HG03095 (cell line): ENCODE data around the gene LTB.

Experiments used
- ATAC-seq: cut with Tn5 transposase; IDR thresholded peaks from one replicate; pipeline ENCODE4 v1.9.1; 2021; ENCODE audit warnings: moderate library complexity; ENCODE audit not compliant: unreplicated experiment

LTB gene, protein sequence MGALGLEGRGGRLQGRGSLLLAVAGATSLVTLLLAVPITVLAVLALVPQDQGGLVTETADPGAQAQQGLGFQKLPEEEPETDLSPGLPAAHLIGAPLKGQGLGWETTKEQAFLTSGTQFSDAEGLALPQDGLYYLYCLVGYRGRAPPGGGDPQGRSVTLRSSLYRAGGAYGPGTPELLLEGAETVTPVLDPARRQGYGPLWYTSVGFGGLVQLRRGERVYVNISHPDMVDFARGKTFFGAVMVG

GRCh38 chr6:31582230-31582643, at the start of gene LTB:
Gene LTB (minus strand): TSS chr6:31582424. CDS start chr6:31582417, 7 bp downstream.
- no peak for ATAC-seq

DNA sequence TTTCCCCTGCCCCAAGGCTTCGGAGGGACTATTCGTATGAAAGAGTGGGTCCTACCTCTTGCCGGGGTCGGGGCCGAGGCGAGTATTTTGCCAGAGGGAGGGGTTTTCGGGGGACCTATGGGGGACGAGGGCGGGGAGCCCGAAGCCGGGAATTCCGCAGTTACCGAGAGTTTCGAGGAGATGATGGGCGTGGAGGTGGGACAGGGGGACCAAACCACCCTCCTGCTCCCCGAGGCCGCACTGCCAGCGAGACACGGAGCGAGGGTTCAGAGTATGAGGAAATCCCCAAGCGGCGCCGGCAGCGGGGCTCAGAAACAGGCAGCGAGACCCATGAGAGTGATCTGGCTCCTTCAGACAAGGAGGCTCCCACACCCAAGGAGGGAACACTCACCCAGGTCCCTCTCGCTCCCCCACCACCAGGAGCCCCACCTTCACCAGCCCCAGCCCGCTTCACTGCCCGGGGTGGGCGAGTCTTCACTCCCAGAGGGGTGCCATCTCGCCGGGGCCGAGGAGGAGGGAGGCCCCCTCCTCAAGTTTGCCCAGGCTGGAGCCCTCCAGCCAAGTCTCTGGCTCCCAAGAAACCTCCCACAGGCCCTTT, 49.6 kb upstream of the LTB start:
- no peak for ATAC-seq

GRCh38 chr6:31631209-31631608, 49.0 kb upstream of the LTB start:
- ATAC-seq: no peak

DNA sequence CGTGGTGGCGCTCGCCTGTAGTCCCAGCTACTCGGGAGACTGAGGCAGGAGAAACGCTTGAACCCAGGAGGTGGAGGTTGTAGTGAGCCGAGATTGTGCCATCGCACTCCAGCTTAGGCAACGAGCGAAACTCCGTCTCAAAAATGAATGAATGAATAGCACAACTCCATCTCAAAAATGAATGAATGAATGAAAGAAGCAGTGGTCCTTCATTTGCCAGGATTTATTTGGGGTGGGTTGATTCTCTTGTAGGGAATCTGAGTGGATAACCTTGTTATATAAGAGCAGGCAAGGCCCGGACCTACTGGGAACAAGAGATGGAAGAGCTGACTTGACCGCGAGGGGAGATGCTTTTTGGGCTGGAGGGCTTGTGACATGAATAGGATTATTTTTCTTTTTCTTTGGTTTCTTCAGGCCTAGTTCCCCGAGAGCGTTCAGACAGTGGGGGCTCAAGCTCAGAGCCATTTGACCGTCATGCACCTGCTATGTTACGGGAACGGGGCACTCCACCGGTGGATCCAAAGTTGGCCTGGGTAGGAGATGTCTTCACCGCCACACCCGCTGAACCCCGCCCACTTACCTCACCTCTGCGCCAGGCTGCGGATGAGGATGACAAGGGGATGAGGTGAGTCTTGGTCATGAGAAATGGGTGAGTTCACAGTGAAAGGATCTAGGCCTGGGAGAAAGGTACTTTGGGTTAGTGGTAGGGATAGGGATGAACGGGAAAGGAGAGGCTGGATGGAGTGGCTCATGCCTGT, 48.1 kb upstream of the LTB start:
- ATAC-seq: no peak

- no peak for ATAC-seq
Observed at GRCh38 chr6:31629014-31629413, 46.8 kb upstream of the LTB start.

- no peak for ATAC-seq
Observed at GRCh38 chr6:31627690-31628287, 45.6 kb upstream of the LTB start.

DNA sequence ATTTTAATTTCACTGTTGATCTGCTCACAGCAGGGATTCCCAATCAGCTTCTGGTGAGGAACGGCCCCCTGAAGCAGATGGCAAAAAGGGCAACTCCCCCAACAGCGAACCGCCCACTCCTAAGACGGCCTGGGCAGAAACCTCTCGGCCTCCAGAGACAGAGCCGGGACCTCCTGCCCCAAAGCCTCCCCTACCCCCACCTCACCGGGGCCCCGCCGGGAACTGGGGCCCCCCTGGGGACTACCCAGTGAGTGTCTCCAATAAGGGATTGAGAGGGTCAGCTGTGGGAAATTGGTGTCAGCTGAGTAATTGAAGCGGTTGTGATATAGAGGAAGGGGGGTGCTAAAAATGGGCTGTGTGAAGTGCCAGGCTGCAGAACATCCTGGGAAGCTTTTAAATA, 44.7 kb upstream of the LTB start:
- ATAC-seq: no peak

- ATAC-seq: no peak
Observed at GRCh38 chr6:31624070-31624469, 41.8 kb upstream of the LTB start.

DNA sequence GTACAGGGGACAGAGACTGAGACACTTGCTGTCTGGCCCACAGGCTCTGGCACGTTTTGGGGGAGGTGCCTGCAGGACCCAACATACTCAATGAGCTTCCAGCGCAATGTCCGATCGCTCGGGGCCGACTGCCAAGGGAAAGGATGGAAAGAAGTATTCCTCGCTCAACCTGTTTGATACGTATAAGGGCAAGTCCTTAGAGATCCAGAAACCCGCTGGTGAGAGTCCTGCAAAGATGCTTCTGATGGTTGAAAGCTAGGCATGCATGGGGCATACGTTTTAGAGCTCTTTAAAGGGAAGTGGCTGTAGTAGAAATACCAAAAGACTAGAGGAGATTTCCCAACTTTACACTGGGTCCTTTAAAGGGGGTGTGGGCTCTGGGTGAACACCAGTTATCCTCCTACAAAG, 40.5 kb upstream of the LTB start:
- no peak for ATAC-seq

- no peak for ATAC-seq
Observed at GRCh38 chr6:31621991-31622390, 39.8 kb upstream of the LTB start.

DNA sequence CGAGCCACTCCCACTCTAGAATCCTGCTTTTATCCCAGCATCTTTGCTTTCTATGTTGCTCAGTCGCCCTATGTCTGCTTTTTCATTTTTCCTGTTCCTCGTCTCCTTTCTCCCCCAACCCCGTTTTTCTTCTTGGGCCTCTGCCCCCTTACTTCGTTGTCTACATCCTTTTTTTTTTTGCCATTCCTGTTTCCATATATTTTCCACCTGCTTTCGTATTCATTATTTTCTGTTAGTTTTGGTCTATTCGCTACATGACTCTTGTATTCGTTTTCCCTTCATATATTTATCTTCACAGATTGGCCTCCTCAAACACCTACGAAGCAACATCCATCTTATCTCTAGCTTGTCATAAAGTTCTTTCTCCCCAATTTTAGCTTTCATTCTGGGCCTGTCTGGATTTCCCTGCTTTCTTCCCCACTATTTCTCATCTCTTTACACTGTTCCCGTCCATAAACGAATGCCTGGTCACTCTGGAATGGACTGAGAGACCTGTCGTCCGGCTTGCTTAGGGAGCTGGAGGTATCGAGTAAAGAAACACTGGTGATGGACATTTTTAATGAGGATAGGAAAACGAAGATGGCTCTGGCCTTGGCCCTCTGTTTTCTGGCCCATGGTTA, 39.2 kb upstream of the LTB start:
- ATAC-seq: no peak

GRCh38 chr6:31620586-31621319, 38.5 kb upstream of the LTB start, which contains the start of gene PRRC2A:
Gene PRRC2A (plus strand): TSS chr6:31620715. CDS start chr6:31622790, 2,075 bp downstream.
- peak; percentile 26 for ATAC-seq

DNA sequence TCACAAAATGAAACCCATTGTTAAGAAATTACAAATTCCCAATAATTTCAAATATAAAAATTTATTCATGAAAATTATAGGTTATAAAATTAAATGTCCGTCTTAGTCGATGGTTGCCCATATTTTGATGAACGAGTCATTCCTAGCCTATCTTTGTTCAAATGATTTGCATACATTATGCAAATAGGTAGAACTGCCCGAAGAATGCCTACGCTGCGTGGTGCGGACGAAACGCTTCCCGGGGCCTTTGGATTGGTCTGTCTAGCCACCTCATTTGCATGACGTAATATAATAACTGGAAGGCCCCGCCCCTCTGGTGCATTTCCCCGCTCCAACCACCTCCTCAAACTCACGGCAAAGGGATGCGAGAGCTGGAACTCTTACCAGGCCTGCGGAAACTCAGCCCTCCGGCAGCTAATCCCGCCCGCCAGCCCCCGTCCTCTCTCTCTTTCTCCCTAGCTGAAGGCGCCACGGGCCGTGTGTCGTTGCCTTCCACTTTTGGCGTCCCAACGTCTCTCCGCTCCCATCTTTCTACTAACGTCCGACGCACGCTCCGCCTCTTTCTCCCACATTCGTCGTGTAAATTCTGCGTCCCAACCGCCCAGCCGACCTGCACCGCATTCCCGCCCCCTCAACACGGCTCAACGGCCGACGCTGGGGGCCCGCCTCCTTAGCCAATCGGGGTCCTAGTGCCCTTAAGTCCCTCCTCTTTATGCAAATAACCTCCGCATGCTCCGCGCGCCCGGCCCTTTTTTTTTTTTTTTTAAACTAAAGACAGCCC, 37.8 kb upstream of the LTB start:
- peak; percentile 67 for ATAC-seq

DNA sequence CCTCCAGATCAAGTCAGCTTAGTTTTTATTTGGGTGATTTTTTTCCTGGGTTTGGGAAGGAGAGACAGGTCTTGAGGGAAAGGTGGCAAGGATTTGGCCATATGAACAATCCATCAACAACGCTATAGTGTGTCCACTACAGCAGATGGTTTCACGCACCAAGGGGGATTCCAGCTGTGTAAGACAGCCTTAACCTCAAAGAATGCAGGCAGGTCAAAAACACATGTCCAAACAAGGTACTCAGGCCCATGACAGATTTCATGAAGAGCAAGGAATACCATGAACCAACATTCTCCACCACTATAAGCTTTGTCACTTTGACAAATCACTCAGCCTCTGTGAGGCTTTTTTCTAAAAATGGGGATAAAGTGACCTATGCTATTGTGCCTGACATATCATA, 34.8 kb upstream of the LTB start:
- ATAC-seq: no peak

GRCh38 chr6:31615748-31616147, 33.5 kb upstream of the LTB start:
- ATAC-seq: no peak

DNA sequence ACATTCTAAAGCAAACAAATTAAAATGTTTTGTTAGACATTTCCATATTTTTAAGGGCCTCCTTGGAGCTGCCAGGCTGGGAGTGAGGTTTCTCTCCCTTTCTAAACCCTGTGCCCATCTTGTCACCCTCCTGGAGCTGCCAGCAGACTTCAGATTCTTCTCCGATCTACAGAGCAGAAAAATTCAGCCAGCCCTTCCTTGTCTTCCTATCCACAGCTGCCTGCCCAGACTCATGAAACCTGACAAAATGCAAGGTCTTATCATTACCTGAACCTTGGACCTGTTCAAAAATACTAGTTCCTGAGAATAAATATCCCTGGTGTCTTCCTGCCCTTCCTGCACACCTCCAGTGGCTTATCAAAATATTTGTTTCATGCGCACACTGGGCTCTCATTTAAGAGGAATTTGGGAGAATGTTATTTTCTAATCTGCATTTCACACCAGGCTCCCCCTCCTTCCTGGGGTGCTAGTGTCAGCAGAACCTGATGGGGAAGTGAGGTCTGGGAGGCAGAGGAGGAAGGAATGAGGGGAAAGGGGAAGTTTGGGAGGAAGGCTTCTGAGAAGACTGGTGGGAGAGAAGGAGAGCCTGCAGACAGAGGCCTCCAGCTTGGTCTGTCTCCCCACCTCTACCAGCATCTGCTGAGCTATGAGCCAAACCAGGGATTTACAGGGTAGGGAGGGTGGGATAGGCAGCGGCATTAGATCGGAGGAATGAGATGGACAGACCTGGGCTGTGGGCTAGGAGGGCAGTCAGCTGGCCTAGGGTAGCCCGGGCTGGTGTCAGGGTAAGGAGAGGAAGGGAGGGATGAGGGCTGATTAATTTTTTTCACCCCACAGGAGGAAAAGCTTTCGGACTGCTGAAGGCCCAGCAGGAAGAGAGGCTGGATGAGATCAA, 32.7 kb upstream of the LTB start, which contains the start of gene AIF1:
Gene AIF1 (plus strand): TSS at position 551 of the 895 bp plus-strand sequence. CDS start 96 bp downstream, at position 647.
- ATAC-seq: no peak

- no peak for ATAC-seq
Observed at GRCh38 chr6:31614075-31614619, 31.9 kb upstream of the LTB start.

GRCh38 chr6:31610968-31611367, 28.7 kb upstream of the LTB start:
- no peak for ATAC-seq
